Caco-2 (cell line): ENCODE results near the gene PLEKHG2. TPM values are rescaled to one million over a fixed set of nuclear protein-coding genes. Genes with fewer than 3 reads are reported as not detected.

Experiments used
- BruUV-seq: library from RNA; stranded (reverse); fragments of 400-500 nt; replicated peaks from 2 replicates; lab custom pipeline; 2021; lab: Mats Ljungman, UMichigan
- CTCF ChIA-PET: fragments of 300-600 bp; sonication (Branson Sonifier 250); formaldehyde crosslinking; loops from one replicate; lab custom pipeline; 2022; ENCODE audit warnings: antibody characterized with exemption; lab: Charles Lee
- POLR2A ChIA-PET: fragments of 300-600 bp; sonication (Branson Sonifier 250); formaldehyde crosslinking; loops from one replicate; lab custom pipeline; 2022; ENCODE audit warnings: antibody characterized with exemption; lab: Charles Lee
- DNase-seq, 2 experiments: peaks; one replicate each; pipeline versions ENCODE4 v3.0.0 to v3.0.0-alpha.2; 2020 to 2022
- H3K27me3 ChIP-seq: replicated peaks from 2 replicates; pipeline ENCODE4 v1.6.0; 2011; ENCODE audit warnings: low read length; ENCODE audit not compliant: control insufficient read depth, insufficient read depth
- H3K36me3 ChIP-seq: 2 replicates; pipeline ENCODE4 v1.5.1; 2011; ENCODE audit warnings: low read length; ENCODE audit not compliant: control insufficient read depth, insufficient read depth
- H3K4me1 ChIP-seq: fragments of 250-450 bp; sonication (Bioruptor Pico); 2 replicates; pipeline ENCODE4 v1.5.1; 2020; ENCODE audit warnings: mild to moderate bottlenecking
- H3K4me3 ChIP-seq: 2 replicates; pipeline ENCODE4 v1.5.1; 2011; ENCODE audit warnings: low read depth, mild to moderate bottlenecking, control low read depth, low read length
- H3K9me3 ChIP-seq: fragments of 250-450 bp; sonication (Bioruptor Pico); 2 replicates; pipeline ENCODE4 v1.5.1; 2020; ENCODE audit warnings: mild to moderate bottlenecking, moderate library complexity
- H3K27ac Mint-ChIP-seq: one replicate; pipeline ENCODE4 v1.8.0; 2022; ENCODE audit warnings: mixed read lengths; ENCODE audit not compliant: unreplicated experiment
- H3K27me3 Mint-ChIP-seq: one replicate; pipeline ENCODE4 v1.8.0; 2022; ENCODE audit warnings: mixed read lengths; ENCODE audit not compliant: insufficient read depth, unreplicated experiment
- H3K36me3 Mint-ChIP-seq: one replicate; pipeline ENCODE4 v1.8.0; 2022; ENCODE audit warnings: mild to moderate bottlenecking, mixed read lengths; ENCODE audit not compliant: insufficient read depth, unreplicated experiment
- H3K4me1 Mint-ChIP-seq: one replicate; pipeline ENCODE4 v1.8.0; 2022; ENCODE audit warnings: low read depth, mixed read lengths; ENCODE audit not compliant: unreplicated experiment
- H3K4me3 Mint-ChIP-seq: one replicate; pipeline ENCODE4 v1.8.0; 2022; ENCODE audit warnings: mild to moderate bottlenecking, moderate library complexity, mixed read lengths; ENCODE audit not compliant: unreplicated experiment
- H3K9me3 Mint-ChIP-seq: one replicate; pipeline ENCODE4 v1.8.0; 2022; ENCODE audit warnings: mixed read lengths; ENCODE audit not compliant: unreplicated experiment
- CTCF ChIP-seq, 2 experiments: fragments of 200-600 bp in 1 of 2; IDR thresholded peaks; 1 replicate in 1 of 2; 2 replicates in 1 of 2; pipeline versions ENCODE4 v1.5.1 to v1.8.0; 2011 to 2022; ENCODE audit warnings: antibody characterized with exemption in 1 of 2, control low read depth in 1 of 2, inconsistent platforms in 1 of 2, low read depth in 1 of 2, low read length in 1 of 2, mild to moderate bottlenecking in 1 of 2, moderate library complexity in 1 of 2; ENCODE audit not compliant: insufficient read depth in 1 of 2, severe bottlenecking in 1 of 2, unreplicated experiment in 1 of 2
- intact Hi-C: fragments of 100-400 bp; cut with micrococcal nuclease; formaldehyde crosslinking; loops from one replicate; pipeline ENCODE4 v1.10.0; 2022; ENCODE audit not compliant: unreplicated experiment
- microRNA-seq: library from miRNA; unstranded; fragments of <30 nt; microRNA quantifications from one replicate; pipeline ENCODE4 v1.2.0, GENCODE V29; 2022
- total RNA-seq: library from RNA; stranded (reverse); gene quantifications from 2 replicates; pipeline ENCODE4 v1.2.3, GENCODE V29; 2022

PLEKHG2 gene
- total RNA-seq, 1 experiment from 2014 or later = 49.8 TPM

- Mint-ChIP-seq H3K27me3 (no peaks in the 10 kb centered on the region), H3K36me3 (peaks cover 77% of the 10 kb centered on the region), H3K27ac (no peak overlapping the region), H3K9me3 (no peaks in the 10 kb centered on the region), H3K4me1 (peaks cover 10% of the 10 kb centered on the region), H3K4me3 (no peak overlapping the region)
- Histone ChIP-seq H3K9me3 (no peaks in the 10 kb centered on the region), H3K36me3 (peaks cover 15% of the 10 kb centered on the region), H3K4me3 (no peak overlapping the region), H3K4me1 (no peaks in the 10 kb centered on the region), H3K27me3 (no peaks in the 10 kb centered on the region)
- no peak for TF ChIP-seq CTCF (IDR thresholded peaks at IDR 0.05; ENCODE audit: insufficient read depth in 1 of 2, low read depth in 1 of 2, low read length in 1 of 2, severe bottlenecking in 1 of 2, unreplicated experiment in 1 of 2)
- BruUV-seq = no TSS peak
- intact Hi-C loops = no loop called here
- POLR2A ChIA-PET = interaction anchor here (0.6 kb wide), 1 partner anchor 15 kb away, joined by 4 read pairs; no protein-coding TSS in a partner anchor
- no peak for DNase-seq
- CTCF ChIA-PET = interaction anchor here (0.6 to 1.6 kb wide), 3 partner anchors 27 to 37 kb away, joined by 3 to 8 read pairs (median 5); partner anchors contain the start of gene SUPT5H
Measured at GRCh38 chr19:39475748-39476147, 63.3 kb downstream of the PLEKHG2 start.

Small RNA genes lying within 50 kb of the gene (microRNA-seq; reads per million reads assigned to microRNA genes)
- gene MIR4530 = not detected

Other genes starting within 250 kb of the PLEKHG2 start
- 0.39 and 0.84 TPM in 2 replicates for gene NCCRP1, start 215.7 kb upstream of the PLEKHG2 start, total RNA-seq
- gene SYCN, start 208.4 kb upstream of the PLEKHG2 start, total RNA-seq = not detected in 2 replicates
- not detected in 2 replicates for gene IFNL3, start 167.7 kb upstream of the PLEKHG2 start, total RNA-seq
- not detected in 2 replicates for gene IFNL4, start 163.8 kb upstream of the PLEKHG2 start, total RNA-seq
- not detected in 2 replicates for gene IFNL2, start 144.3 kb upstream of the PLEKHG2 start, total RNA-seq
- gene IFNL1, start 116.3 kb upstream of the PLEKHG2 start, total RNA-seq = not detected in 2 replicates
- 21.1 and 21.2 TPM in 2 replicates for gene LRFN1, start 91.8 kb upstream of the PLEKHG2 start, total RNA-seq
- 0.91 TPM in 1 of 2 replicates, not detected in the other for gene GMFG, start 76.6 kb upstream of the PLEKHG2 start, total RNA-seq
- gene SAMD4B, start 70.2 kb upstream of the PLEKHG2 start, total RNA-seq = 132 and 147 TPM in 2 replicates
- 57.9 and 59.0 TPM in 2 replicates for gene PAF1, start 21.6 kb upstream of the PLEKHG2 start, total RNA-seq
- 50.3 and 50.8 TPM in 2 replicates for gene MED29, start 21.3 kb upstream of the PLEKHG2 start, total RNA-seq
- 25.8 and 29.7 TPM in 2 replicates for gene ZFP36, start 5.8 kb upstream of the PLEKHG2 start, total RNA-seq
- 2,801 and 3,019 TPM in 2 replicates for gene RPS16, start 23.3 kb downstream of the PLEKHG2 start, total RNA-seq
- 171 and 188 TPM in 2 replicates for gene SUPT5H, start 32.9 kb downstream of the PLEKHG2 start, total RNA-seq
- gene TIMM50, start 68.2 kb downstream of the PLEKHG2 start, total RNA-seq = 152 and 162 TPM in 2 replicates
- 1.7 and 2.7 TPM in 2 replicates for gene DLL3, start 86.3 kb downstream of the PLEKHG2 start, total RNA-seq
- 0.46 and 1.6 TPM in 2 replicates for gene SELENOV, start 102.5 kb downstream of the PLEKHG2 start, total RNA-seq
- gene EID2B, start 120.2 kb downstream of the PLEKHG2 start, total RNA-seq = 2.1 and 2.8 TPM in 2 replicates
- gene EID2, start 127.5 kb downstream of the PLEKHG2 start, total RNA-seq = 21.7 and 26.3 TPM in 2 replicates
- gene LGALS13, start 189.9 kb downstream of the PLEKHG2 start, total RNA-seq = not detected in 2 replicates
- gene LGALS16, start 243.2 kb downstream of the PLEKHG2 start, total RNA-seq = not detected in 2 replicates